Frontal cortex (tissue), 4 donors: ENCODE measurements around the gene SOX2. TPM values are rescaled to one million over a fixed set of nuclear protein-coding genes. Genes with fewer than 3 reads are reported as not detected.
A peak's percentile ranks its signal among the peaks of the same experiment; 100 is the strongest.

ENCODE experiments used
- DNase-seq, 2 donors: peaks; one replicate each; pipeline ENCODE4 v3.0.0; 2012; ENCODE audit warnings: low spot score in 2 of 2
- FAIRE-seq: peaks from 2 replicates; lab custom pipeline; 2012; peaks lifted over from hg19 to GRCh38; lab: Jason Lieb, UNC
- total RNA-seq: library from RNA; depleted of rRNA; stranded (reverse); fragments of >200 nt; gene quantifications from one replicate; pipeline ENCODE4 v1.2.3, GENCODE V29; 2014
- donor health status: control.
- donor health status: control.
- donor health status: control.

SOX2 gene
- total RNA-seq: 70.1 TPM

GRCh38 chr3:181711325-181712135 is at the start of gene SOX2:
Gene SOX2, plus strand, starts transcription at chr3:181711925. Its CDS starts 436 bp downstream, at chr3:181712361.
- DNase-seq: peak; percentile 89 to 95
- no peak for FAIRE-seq

GRCh38 chr3:181683563-181683962 is 28.2 kb upstream of the SOX2 start:
- no peak for DNase-seq
- no peak for FAIRE-seq

GRCh38 chr3:181687190-181687589 is 24.5 kb upstream of the SOX2 start:
- DNase-seq (no peak), FAIRE-seq (no peak)

- DNase-seq (no peak), FAIRE-seq (no peak)
These were observed 24.0 kb upstream of the SOX2 start for GRCh38 chr3:181687731-181688130.

- DNase-seq: no peak
- FAIRE-seq: no peak
These were observed 22.2 kb upstream of the SOX2 start for GRCh38 chr3:181689546-181689945.

- FAIRE-seq: no peak
- no peak for DNase-seq
These were observed 21.0 kb upstream of the SOX2 start for GRCh38 chr3:181690769-181691168.

- FAIRE-seq: no peak
- DNase-seq: no peak
These were observed 19.8 kb upstream of the SOX2 start for GRCh38 chr3:181691901-181692300.

GRCh38 chr3:181692311-181693145 is 19.2 kb upstream of the SOX2 start:
- FAIRE-seq (no peak), DNase-seq (no peak)

- DNase-seq (no peak), FAIRE-seq (no peak)
These were observed 18.4 kb upstream of the SOX2 start for GRCh38 chr3:181693280-181693679.

- DNase-seq (no peak), FAIRE-seq (no peak)
These were observed 16.7 kb upstream of the SOX2 start for GRCh38 chr3:181694805-181695660.

GRCh38 chr3:181695661-181696491 is 15.8 kb upstream of the SOX2 start:
- DNase-seq: peak in 1 of 2 donors; percentile 44

GRCh38 chr3:181696626-181697230 is 15.0 kb upstream of the SOX2 start:
- DNase-seq (peak in 1 of 2 donors; percentile 14), FAIRE-seq (no peak)

More at GRCh38 chr3:181695661-181696491, 15.8 kb upstream of the SOX2 start:
- no peak for FAIRE-seq

- FAIRE-seq (no peak), DNase-seq (peak in 1 of 2 donors; percentile 32)
These were observed 13.3 kb upstream of the SOX2 start for GRCh38 chr3:181698263-181698954.

GRCh38 chr3:181699171-181699903 is 12.4 kb upstream of the SOX2 start:
- peak in 1 of 2 donors; percentile 56 for DNase-seq
- peak; percentile 91 for FAIRE-seq

GRCh38 chr3:181700168-181701087 is 11.3 kb upstream of the SOX2 start:
- DNase-seq (peak in 1 of 2 donors; percentile 58), FAIRE-seq (peak; percentile 21)

- no peak for DNase-seq
- FAIRE-seq: no peak
These were observed 10.6 kb upstream of the SOX2 start for GRCh38 chr3:181701096-181701495.
